Measurements from ENCODE around the gene FAF1.
A peak's percentile ranks its signal among the peaks of the same experiment; 100 is the strongest.

FAF1 gene

GRCh38 chr1:50487725-50488124, 472.3 kb downstream of the FAF1 start:
- TF ChIP-seq CTCF (IDR thresholded peaks at IDR 0.05; ENCODE audit: unreplicated experiment in 3 of 3): no peak
- Mint-ChIP-seq H3K4me1 (peaks cover 28% of the 10 kb centered on the region), H3K27ac (peak overlapping the region in 2 of 3 experiments; percentile 78 to 91), H3K27me3 (ENCODE audit: low read depth) (no peaks in the 10 kb centered on the region), H3K9me3 (no peaks in the 10 kb centered on the region), H3K36me3 (ENCODE audit: low read depth) (peaks cover 21% of the 10 kb centered on the region), H3K4me3 (no peak overlapping the region)

- Mint-ChIP-seq H3K4me1 (no peaks in the 10 kb centered on the region), H3K9me3 (no peaks in the 10 kb centered on the region), H3K27ac (no peak overlapping the region), H3K4me3 (no peak overlapping the region), H3K27me3 (ENCODE audit: low read depth) (no peaks in the 10 kb centered on the region), H3K36me3 (ENCODE audit: low read depth) (peaks cover 3% of the 10 kb centered on the region)
- TF ChIP-seq CTCF (IDR thresholded peaks at IDR 0.05; ENCODE audit: unreplicated experiment in 3 of 3): no peak
Measured at GRCh38 chr1:50481142-50481736, 478.8 kb downstream of the FAF1 start.

GRCh38 chr1:50476800-50477199, 483.3 kb downstream of the FAF1 start:
- Mint-ChIP-seq H3K27me3 (ENCODE audit: low read depth) (no peaks in the 10 kb centered on the region), H3K27ac (no peak overlapping the region), H3K36me3 (ENCODE audit: low read depth) (peaks cover 3% of the 10 kb centered on the region), H3K4me3 (no peak overlapping the region), H3K4me1 (no peaks in the 10 kb centered on the region), H3K9me3 (no peaks in the 10 kb centered on the region)
- no peak for TF ChIP-seq CTCF (IDR thresholded peaks at IDR 0.05; ENCODE audit: unreplicated experiment in 3 of 3)

- Mint-ChIP-seq H3K4me1 (no peaks in the 10 kb centered on the region), H3K27me3 (ENCODE audit: low read depth) (no peaks in the 10 kb centered on the region), H3K9me3 (no peaks in the 10 kb centered on the region), H3K27ac (no peak overlapping the region), H3K36me3 (ENCODE audit: low read depth) (peaks cover 3% of the 10 kb centered on the region), H3K4me3 (no peak overlapping the region)
- TF ChIP-seq CTCF (IDR thresholded peaks at IDR 0.05; ENCODE audit: unreplicated experiment in 3 of 3): no peak
Measured at GRCh38 chr1:50474859-50475809, 484.9 kb downstream of the FAF1 start.

- Mint-ChIP-seq H3K9me3 (no peaks in the 10 kb centered on the region), H3K36me3 (ENCODE audit: low read depth) (peaks cover 3% of the 10 kb centered on the region), H3K27me3 (ENCODE audit: low read depth) (no peaks in the 10 kb centered on the region), H3K27ac (no peak overlapping the region), H3K4me3 (no peak overlapping the region), H3K4me1 (no peaks in the 10 kb centered on the region)
- no peak for TF ChIP-seq CTCF (IDR thresholded peaks at IDR 0.05; ENCODE audit: unreplicated experiment in 3 of 3)
Measured at GRCh38 chr1:50473513-50473912, 486.6 kb downstream of the FAF1 start.

Measured in nephron (organoid).